Kidney (tissue), 14 donors: ENCODE data around the gene CADPS2. TPM values are rescaled to one million over a fixed set of nuclear protein-coding genes. Genes with fewer than 3 reads are reported as not detected.

ENCODE experiments used
- DNase-seq, 5 donors: peaks; one replicate each; pipeline ENCODE4 v3.0.0-alpha.2; 2013 to 2020
- FAIRE-seq: peaks from 2 replicates; lab custom pipeline; 2012; peaks lifted over from hg19 to GRCh38; lab: Jason Lieb, UNC
- H3K27ac ChIP-seq, 2 donors: one replicate each; pipeline ENCODE4 v1.7.0; 2013; ENCODE audit warnings: low read depth in 2 of 2, low read length in 2 of 2, inconsistent platforms in 1 of 2
- H3K27me3 ChIP-seq: one replicate; pipeline ENCODE4 v1.7.1; 2013; ENCODE audit warnings: low read length, inconsistent platforms; ENCODE audit not compliant: control insufficient read depth, insufficient read depth
- H3K36me3 ChIP-seq, 3 donors: one replicate each; pipeline versions ENCODE4 v1.7.0 to v1.7.1; 2013; ENCODE audit warnings: low read length in 3 of 3, control low read depth in 1 of 3, inconsistent platforms in 1 of 3; ENCODE audit not compliant: insufficient read depth in 3 of 3, control insufficient read depth in 2 of 3
- H3K4me1 ChIP-seq, 3 donors: one replicate each; pipeline versions ENCODE4 v1.7.0 to v1.7.1; 2013; ENCODE audit warnings: low read length in 3 of 3, inconsistent platforms in 1 of 3, low read depth in 1 of 3; ENCODE audit not compliant: control insufficient read depth in 2 of 3, insufficient read depth in 2 of 3
- H3K4me3 ChIP-seq, 3 donors: one replicate each; pipeline versions ENCODE4 v1.7.0 to v1.8.1; 2013; ENCODE audit warnings: low read length in 3 of 3, control low read depth in 1 of 3, inconsistent platforms in 1 of 3
- H3K9ac ChIP-seq, 3 donors: one replicate each; pipeline versions ENCODE4 v1.7.0 to v1.7.1; 2013; ENCODE audit warnings: low read length in 3 of 3, control low read depth in 1 of 3, inconsistent platforms in 1 of 3
- H3K9me3 ChIP-seq, 3 donors: one replicate each; pipeline versions ENCODE4 v1.7.0 to v1.7.1; 2013; ENCODE audit warnings: low read length in 3 of 3, control low read depth in 1 of 3, inconsistent platforms in 1 of 3; ENCODE audit not compliant: control insufficient read depth in 2 of 3, insufficient read depth in 1 of 3
- CTCF ChIP-seq: IDR thresholded peaks from 3 replicates; pipeline ENCODE4 v1.5.1; 2012; ENCODE audit warnings: mild to moderate bottlenecking, moderate library complexity, borderline replicate concordance; ENCODE audit not compliant: insufficient read depth; ENCODE audit errors: extremely low read depth
- intact Hi-C: fragments of 100-400 bp; cut with DNase I; formaldehyde crosslinking; loops from one replicate; pipeline ENCODE4 v1.11.1; 2022
- polyA plus RNA-seq: library from polyadenylated mRNA; stranded (reverse); fragments of 350-450 nt; fragmentation: Illumina TruSeq; extraction: RNeasy Lipid Tissue Mini Kit (QIAGEN cat#74804); gene quantifications from one replicate; pipeline ENCODE4 v1.2.3, GENCODE V29; 2014; ENCODE audit warnings: low read depth, low replicate concordance; ENCODE audit not compliant: insufficient read depth
- total RNA-seq: library from RNA; stranded (reverse); fragmentation: NEBNext Ultra II Directional; extraction: Animal tissue kit (Norgen Biotek cat#: 25700); gene quantifications from one replicate; pipeline ENCODE4 v1.2.1, GENCODE V29; 2021
- donor health status: control.
- donor health status: control.
- donor health status: control.
- donor health status: control.
- donor health status: control.
- donor health status: DM: yes; HTN: yes; CAD: no.
- donor health status: Normal renal cell carcinoma (clear cell type).

CADPS2 gene
- total and polyA plus RNA-seq, 2 donors from 2014 or later = 33.0 to 39.9 TPM

GRCh38 chr7:122492007-122492406, 394.3 kb downstream of the CADPS2 start:
- intact Hi-C loops = no loop called here
- no peak overlapping the region for H3K9ac ChIP-seq
- DNase-seq (no peak), FAIRE-seq (no peak)
- no peak overlapping the region for H3K27ac ChIP-seq
- no peak for TF ChIP-seq CTCF
- no peaks in the 10 kb centered on the region for H3K36me3 ChIP-seq
- H3K9me3 ChIP-seq = no peaks in the 10 kb centered on the region
- no peaks in the 10 kb centered on the region for H3K4me1 ChIP-seq
- no peaks in the 10 kb centered on the region for H3K27me3 ChIP-seq
- no peak overlapping the region for H3K4me3 ChIP-seq

GRCh38 chr7:122488241-122488640, 398.0 kb downstream of the CADPS2 start:
- FAIRE-seq = no peak
- TF ChIP-seq CTCF = no peak

GRCh38 chr7:122487131-122487530, 399.1 kb downstream of the CADPS2 start:
- Histone ChIP-seq H3K27ac (no peak overlapping the region), H3K4me1 (no peaks in the 10 kb centered on the region), H3K9ac (no peak overlapping the region), H3K4me3 (no peak overlapping the region), H3K27me3 (no peaks in the 10 kb centered on the region), H3K36me3 (no peaks in the 10 kb centered on the region), H3K9me3 (no peaks in the 10 kb centered on the region)
- DNase-seq (no peak), FAIRE-seq (no peak)
- no peak for TF ChIP-seq CTCF
- intact Hi-C loops = no loop called here

More at GRCh38 chr7:122488241-122488640, 398.0 kb downstream of the CADPS2 start:
- no peaks in the 10 kb centered on the region for H3K27me3 ChIP-seq
- H3K4me3 ChIP-seq = no peak overlapping the region
- H3K36me3 ChIP-seq = no peaks in the 10 kb centered on the region
- H3K9ac ChIP-seq = no peak overlapping the region
- H3K9me3 ChIP-seq = no peaks in the 10 kb centered on the region
- no peak overlapping the region for H3K27ac ChIP-seq
- no peaks in the 10 kb centered on the region for H3K4me1 ChIP-seq
- intact Hi-C loops = no loop called here
- DNase-seq = no peak

GRCh38 chr7:122485856-122486255, 400.4 kb downstream of the CADPS2 start:
- no peaks in the 10 kb centered on the region for H3K4me1 ChIP-seq
- no peak for TF ChIP-seq CTCF
- no peak overlapping the region for H3K9ac ChIP-seq
- DNase-seq (no peak), FAIRE-seq (no peak)
- no peaks in the 10 kb centered on the region for H3K9me3 ChIP-seq
- H3K27me3 ChIP-seq = no peaks in the 10 kb centered on the region
- H3K27ac ChIP-seq = no peak overlapping the region
- H3K36me3 ChIP-seq = no peaks in the 10 kb centered on the region
- intact Hi-C loops = no loop called here
- H3K4me3 ChIP-seq = no peak overlapping the region
